HepG2 (cell line): ENCODE results near the gene XRCC5. TPM values are rescaled to one million over a fixed set of nuclear protein-coding genes. Genes with fewer than 3 reads are reported as not detected.

Experiments used
- ATAC-seq: fragments of 200-7000 bp; cut with Tn5 transposase; 3 replicates; pipeline ENCODE4 v1.9.1; 2020; ENCODE audit warnings: mild to moderate bottlenecking, moderate library complexity
- BruUV-seq: library from RNA; stranded (reverse); fragments of 400-500 nt; replicated peaks from 2 replicates; lab custom pipeline; 2021; lab: Mats Ljungman, UMichigan
- CTCF ChIA-PET: fragments of 300-600 bp; formaldehyde crosslinking; extraction: SDS; loops from one replicate; lab custom pipeline; 2021; ENCODE audit warnings: low total read pairs, inconsistent platforms, low intra/inter-chr PET ratio; lab: Yijun Ruan, JAX
- POLR2A ChIA-PET: fragments of 350-600 bp; sonication (Branson Sonifier 250); formaldehyde crosslinking; loops from one replicate; lab custom pipeline; 2020; ENCODE audit warnings: antibody characterized with exemption, inconsistent platforms; lab: Yijun Ruan, JAX
- DNase-seq: peaks from one replicate; pipeline ENCODE4 v3.0.0-alpha.2; 2015; ENCODE audit warnings: low spot score
- FAIRE-seq: peaks from 3 replicates; lab custom pipeline; 2011; peaks lifted over from hg19 to GRCh38; lab: Jason Lieb, UNC
- H2AFZ ChIP-seq: one replicate; pipeline ENCODE4 v1.6.1; 2011; ENCODE audit warnings: low read length, inconsistent platforms
- H3K27ac ChIP-seq: fragments of 300-600 bp; 3 replicates; pipeline ENCODE4 v1.8.0; 2011; ENCODE audit warnings: mixed run types, mild to moderate bottlenecking, mixed read lengths, low read length, inconsistent platforms; ENCODE audit not compliant: insufficient read depth; ENCODE audit errors: extremely low read length
- H3K27me3 ChIP-seq, 2 experiments: fragments of 200-600 bp in 1 of 2; 2 replicates in 1 of 2; 3 replicates in 1 of 2; pipeline versions ENCODE4 v1.6.0 to v1.8.0; 2011; ENCODE audit warnings: low read length in 2 of 2, mild to moderate bottlenecking in 2 of 2, moderate library complexity in 2 of 2, inconsistent platforms in 1 of 2; ENCODE audit not compliant: insufficient read depth in 2 of 2, control insufficient read depth in 1 of 2
- H3K36me3 ChIP-seq, 2 experiments: fragments of 200-600 bp in 1 of 2; replicated peaks in 1 of 2; 2 replicates in 1 of 2; 3 replicates in 1 of 2; pipeline versions ENCODE4 v1.5.1 to v1.8.0; 2011; ENCODE audit warnings: low read length in 2 of 2, inconsistent platforms in 1 of 2; ENCODE audit not compliant: insufficient read depth in 2 of 2, control insufficient read depth in 1 of 2
- H3K4me1 ChIP-seq: 2 replicates; pipeline ENCODE4 v1.5.1; 2012; ENCODE audit warnings: low read length, inconsistent platforms; ENCODE audit not compliant: insufficient read depth
- H3K4me2 ChIP-seq: 2 replicates; pipeline ENCODE4 v1.6.0; 2011; ENCODE audit warnings: low read depth, low read length, inconsistent platforms
- H3K4me3 ChIP-seq, 3 experiments: fragments of 200-600 bp in 1 of 3; sonication (generic), shearing (Covaris generic) in 1 of 3; replicated peaks in 1 of 3; 2 replicates each; pipeline ENCODE4 v1.5.1; 2011 to 2016; ENCODE audit warnings: low read length in 3 of 3, inconsistent platforms in 2 of 3, low read depth in 2 of 3, mild to moderate bottlenecking in 2 of 3, control low read depth in 1 of 3, mixed read lengths in 1 of 3; ENCODE audit not compliant: insufficient read depth in 1 of 3
- H3K79me2 ChIP-seq: one replicate; pipeline ENCODE4 v1.6.1; 2011; ENCODE audit warnings: low read length, inconsistent platforms; ENCODE audit not compliant: insufficient read depth
- H3K9ac ChIP-seq: 2 replicates; pipeline ENCODE4 v1.6.0; 2011; ENCODE audit warnings: mild to moderate bottlenecking, low read depth, low read length, inconsistent platforms; ENCODE audit not compliant: insufficient read depth
- H3K9me3 ChIP-seq: 2 replicates; pipeline ENCODE4 v1.5.1; 2012; ENCODE audit warnings: mild to moderate bottlenecking, low read length
- H4K20me1 ChIP-seq: 2 replicates; pipeline ENCODE4 v1.6.0; 2011; ENCODE audit warnings: inconsistent platforms, mild to moderate bottlenecking, low read length, moderate library complexity; ENCODE audit not compliant: insufficient read depth
- ARNT ChIP-seq: fragments of 450-650 bp; IDR thresholded peaks from 2 replicates; pipeline ENCODE4 v1.6.1; 2017
- BCL6 ChIP-seq: IDR thresholded peaks from 2 replicates; pipeline ENCODE4 v1.6.1; 2016; ENCODE audit warnings: missing genetic modification reagents, missing compliant biosample characterization
- CAMTA2 ChIP-seq: sonication (generic); formaldehyde crosslinking; IDR thresholded peaks from 2 replicates; pipeline ENCODE4 v1.4.0; 2020; ENCODE audit warnings: mild to moderate bottlenecking, missing genetic modification reagents, borderline replicate concordance
- GMEB1 ChIP-seq: sonication (generic); formaldehyde crosslinking; IDR thresholded peaks from 2 replicates; pipeline ENCODE4 v1.5.1; 2020; ENCODE audit warnings: missing genetic modification reagents, mild to moderate bottlenecking, borderline replicate concordance
- GRHL1 ChIP-seq: sonication (generic); formaldehyde crosslinking; conservative IDR thresholded peaks from 2 replicates; pipeline ENCODE4 v1.8.0; 2022; ENCODE audit warnings: missing genetic modification reagents
- HCFC1 ChIP-seq: fragments of 150-350 bp; IDR thresholded peaks from 2 replicates; pipeline ENCODE4 v1.6.1; 2014; ENCODE audit warnings: low read depth, low read length
- HOXA7 ChIP-seq: sonication (generic); formaldehyde crosslinking; IDR thresholded peaks from 2 replicates; pipeline ENCODE4 v1.8.1; 2022; ENCODE audit warnings: mild to moderate bottlenecking, missing genetic modification reagents, moderate library complexity
- MBD4 ChIP-seq: IDR thresholded peaks from 2 replicates; pipeline ENCODE4 v1.6.1; 2012; ENCODE audit warnings: low read length, inconsistent platforms, borderline replicate concordance
- MXD4 ChIP-seq: IDR thresholded peaks from 2 replicates; pipeline ENCODE4 v1.6.1; 2016; ENCODE audit warnings: mild to moderate bottlenecking, missing biosample characterization, missing genetic modification reagents
- NRL ChIP-seq: sonication (generic); formaldehyde crosslinking; IDR thresholded peaks from 2 replicates; pipeline ENCODE4 v1.5.0; 2020; ENCODE audit warnings: missing genetic modification reagents, mild to moderate bottlenecking, moderate library complexity, borderline replicate concordance
- PATZ1 ChIP-seq: sonication (generic); formaldehyde crosslinking; IDR thresholded peaks from 2 replicates; pipeline ENCODE4 v1.4.0; 2020; ENCODE audit warnings: missing genetic modification reagents
- RCOR2 ChIP-seq: IDR thresholded peaks from 2 replicates; pipeline ENCODE4 v1.6.1; 2016; ENCODE audit warnings: missing biosample characterization, missing genetic modification reagents
- REXO4 ChIP-seq: sonication (generic); formaldehyde crosslinking; IDR thresholded peaks from 2 replicates; pipeline ENCODE4 v1.8.0; 2022; ENCODE audit warnings: missing genetic modification reagents, mild to moderate bottlenecking, borderline replicate concordance
- SMAD9 ChIP-seq: sonication (generic); formaldehyde crosslinking; IDR thresholded peaks from 2 replicates; pipeline ENCODE4 v1.5.1; 2020; ENCODE audit warnings: mild to moderate bottlenecking, missing genetic modification reagents
- YEATS4 ChIP-seq: sonication (generic); formaldehyde crosslinking; IDR thresholded peaks from 2 replicates; pipeline ENCODE4 v1.4.0; 2020; ENCODE audit warnings: missing genetic modification reagents, borderline replicate concordance
- ZNF24 ChIP-seq: fragments of 450-650 bp; IDR thresholded peaks from 2 replicates; pipeline ENCODE4 v1.6.1; 2017; ENCODE audit warnings: antibody characterized with exemption, mild to moderate bottlenecking
- ZNF740 ChIP-seq: sonication (generic); formaldehyde crosslinking; IDR thresholded peaks from 2 replicates; pipeline ENCODE4 v1.4.0; 2020; ENCODE audit warnings: missing genetic modification reagents
- ZNF766 ChIP-seq: sonication (generic); formaldehyde crosslinking; IDR thresholded peaks from 2 replicates; pipeline ENCODE4 v1.5.0; 2020; ENCODE audit warnings: missing genetic modification reagents, borderline replicate concordance
- ZNF83 ChIP-seq: sonication (generic); formaldehyde crosslinking; IDR thresholded peaks from 2 replicates; pipeline ENCODE4 v1.4.0; 2020; ENCODE audit warnings: missing genetic modification reagents, mild to moderate bottlenecking, borderline replicate concordance
- ZNF850 ChIP-seq: sonication (generic); formaldehyde crosslinking; conservative IDR thresholded peaks from 2 replicates; pipeline ENCODE4 v1.9.0; 2021; ENCODE audit warnings: mild to moderate bottlenecking, missing genetic modification reagents
- WGBS: methylation state at CpG from one replicate; pipeline ENCODE4 v1.1.6; 2017; ENCODE audit warnings: low lambda C conversion rate; 5-methylcytosine and 5-hydroxymethylcytosine counted together
- in situ Hi-C: cut with HindIII; loops from 2 replicates; pipeline ENCODE4 v1.10.0; 2017; ENCODE audit warnings: low pct_unique_long_range_greater_than_20kb; ENCODE audit not compliant: extremely low pct_ligation_motif_present
- intact Hi-C: fragments of 100-400 bp; cut with micrococcal nuclease; formaldehyde crosslinking; loops from one replicate; pipeline ENCODE4 v1.10.0; 2022; ENCODE audit not compliant: unreplicated experiment
- polyA plus RNA-seq, 8 experiments: library from polyadenylated mRNA; depleted of rRNA in 3 of 8; stranded (reverse) in 7 of 8; unstranded in 1 of 8; fragments of >200 nt; fragmentation: Illumina TruSeq in 4 of 8; extraction: Trizol in 4 of 8; gene quantifications; 2 replicates each; pipeline versions ENCODE4 v1.2.1 to v1.2.3, GENCODE V29; 2011 to 2016; ENCODE audit warnings: low read depth in 4 of 8, missing spikeins in 1 of 8, mixed read lengths in 1 of 8; ENCODE audit not compliant: insufficient read depth in 1 of 8
- total RNA-seq, 5 experiments: library from RNA; depleted of rRNA; stranded (reverse); fragments of >200 nt; fragmentation: Illumina TruSeq; extraction: Trizol; gene quantifications; 2 replicates each; pipeline ENCODE4 v1.2.3, GENCODE V29; 2016; ENCODE audit warnings: low read depth in 1 of 5

XRCC5 gene
- total and polyA plus RNA-seq, 2 of the 13 experiments (the other 11 are each of a cell fraction or from before 2014, with no cell fraction given) = 264 to 454 TPM

- 94% methylated on average over 3 of the region's 3 CpGs for WGBS
- TF ChIP-seq ZNF850 (CRISPR knock-in tag) (no peak), ZNF766 (CRISPR knock-in tag) (no peak), PATZ1 (CRISPR knock-in tag) (no peak), CAMTA2 (CRISPR knock-in tag) (no peak), MXD4 (CRISPR knock-in tag) (no peak), GRHL1 (CRISPR knock-in tag) (no peak), GMEB1 (no peak), SMAD9 (no peak), HCFC1 (no peak), HOXA7 (no peak), ZNF740 (CRISPR knock-in tag) (no peak), BCL6 (no peak), ARNT (no peak), MBD4 (no peak), ZNF83 (CRISPR knock-in tag) (no peak), NRL (CRISPR knock-in tag) (no peak), REXO4 (CRISPR knock-in tag) (no peak), ZNF24 (no peak), RCOR2 (no peak), YEATS4 (CRISPR knock-in tag) (no peak)
- in situ Hi-C loops (no loop called here), intact Hi-C loops (no loop called here)
- H3K4me3 ChIP-seq = no peak overlapping the region
- no peak overlapping the region for H3K4me2 ChIP-seq
- no peak for FAIRE-seq
- CTCF ChIA-PET = no interaction called here
- BruUV-seq = no TSS peak
- no peak overlapping the region for H3K27ac ChIP-seq
- POLR2A ChIA-PET = no interaction called here
- H2AFZ ChIP-seq = no peak overlapping the region
- peaks cover 33 to 90% of the 10 kb centered on the region in 2 experiments for H3K36me3 ChIP-seq
- DNase-seq = no peak
- H3K27me3 ChIP-seq = no peaks in the 10 kb centered on the region
- no peaks in the 10 kb centered on the region for H4K20me1 ChIP-seq
- H3K4me1 ChIP-seq = peaks cover 3% of the 10 kb centered on the region
- ATAC-seq = no peak
- peaks cover 5% of the 10 kb centered on the region for H3K79me2 ChIP-seq
- H3K9ac ChIP-seq = no peak overlapping the region
- H3K9me3 ChIP-seq = no peaks in the 10 kb centered on the region
Observed at GRCh38 chr2:216194013-216194412, 84.9 kb downstream of the XRCC5 start.
